ENCODE data around the gene ADAMTS14.

The ADAMTS14 gene

GRCh38 chr10:70748305-70748704, 76.0 kb downstream of the ADAMTS14 start:
- no peak overlapping the region for H3K4me3 ChIP-seq (ENCODE audit: low read depth, low read length)
- TF ChIP-seq MYC (IDR thresholded peaks at IDR 0.05; ENCODE audit: low read depth, low read length) = no peak
- TF ChIP-seq POLR2A (IDR thresholded peaks at IDR 0.05; ENCODE audit: extremely low read depth, insufficient read length) = no peak
- TF ChIP-seq MAX (IDR thresholded peaks at IDR 0.05; ENCODE audit: low read depth, low read length) = no peak
- TF ChIP-seq CTCF (IDR thresholded peaks at IDR 0.05; ENCODE audit: low read depth, low read length) = no peak
- DNase-seq (ENCODE audit: low read depth) = no peak

GRCh38 chr10:70748801-70749573, 76.7 kb downstream of the ADAMTS14 start:
- no peak for TF ChIP-seq MAX (IDR thresholded peaks at IDR 0.05; ENCODE audit: low read depth, low read length)
- no peak for TF ChIP-seq POLR2A (IDR thresholded peaks at IDR 0.05; ENCODE audit: extremely low read depth, insufficient read length)
- no peak for TF ChIP-seq MYC (IDR thresholded peaks at IDR 0.05; ENCODE audit: low read depth, low read length)
- no peak for TF ChIP-seq CTCF (IDR thresholded peaks at IDR 0.05; ENCODE audit: low read depth, low read length)
- H3K4me3 ChIP-seq (ENCODE audit: low read depth, low read length) = no peak overlapping the region

GRCh38 chr10:70749756-70750155, 77.5 kb downstream of the ADAMTS14 start:
- H3K4me3 ChIP-seq (ENCODE audit: low read depth, low read length) = no peak overlapping the region
- DNase-seq (ENCODE audit: low read depth) = no peak
- TF ChIP-seq CTCF (IDR thresholded peaks at IDR 0.05; ENCODE audit: low read depth, low read length) (no peak), MAX (IDR thresholded peaks at IDR 0.05; ENCODE audit: low read depth, low read length) (no peak), POLR2A (IDR thresholded peaks at IDR 0.05; ENCODE audit: extremely low read depth, insufficient read length) (no peak), MYC (IDR thresholded peaks at IDR 0.05; ENCODE audit: low read depth, low read length) (no peak)

More at GRCh38 chr10:70748801-70749573, 76.7 kb downstream of the ADAMTS14 start:
- DNase-seq (ENCODE audit: low read depth) = no peak

- DNase-seq (ENCODE audit: low read depth) = no peak
- TF ChIP-seq CTCF (IDR thresholded peaks at IDR 0.05; ENCODE audit: low read depth, low read length) = no peak
- no peak for TF ChIP-seq MAX (IDR thresholded peaks at IDR 0.05; ENCODE audit: low read depth, low read length)
- no peak for TF ChIP-seq POLR2A (IDR thresholded peaks at IDR 0.05; ENCODE audit: extremely low read depth, insufficient read length)
- no peak for TF ChIP-seq MYC (IDR thresholded peaks at IDR 0.05; ENCODE audit: low read depth, low read length)
- H3K4me3 ChIP-seq (ENCODE audit: low read depth, low read length) = no peak overlapping the region
These were observed 77.9 kb downstream of the ADAMTS14 start for GRCh38 chr10:70750156-70750703.

GRCh38 chr10:70751356-70751755, 79.0 kb downstream of the ADAMTS14 start:
- H3K4me3 ChIP-seq (ENCODE audit: low read depth, low read length) = no peak overlapping the region
- TF ChIP-seq MYC (IDR thresholded peaks at IDR 0.05; ENCODE audit: low read depth, low read length) (no peak), CTCF (IDR thresholded peaks at IDR 0.05; ENCODE audit: low read depth, low read length) (no peak), POLR2A (IDR thresholded peaks at IDR 0.05; ENCODE audit: extremely low read depth, insufficient read length) (no peak), MAX (IDR thresholded peaks at IDR 0.05; ENCODE audit: low read depth, low read length) (no peak)
- DNase-seq (ENCODE audit: low read depth) = no peak

All from NB4 (cell line).